Smooth muscle cell of the umbilical artery (primary cell): ENCODE data around the gene SERPINB13. TPM values are rescaled to one million over a fixed set of nuclear protein-coding genes. Genes with fewer than 3 reads are reported as not detected.

Experiments
- total RNA-seq: library from RNA; depleted of rRNA; stranded (reverse); fragments of >200 nt; gene quantifications from 2 replicates; pipeline ENCODE4 v1.2.3, GENCODE V29; 2014

Gene SERPINB13
- total RNA-seq = not detected in 2 replicates

GRCh38 chr18:63586966-63587365 is at the start of gene SERPINB13:
Gene SERPINB13 (plus strand): TSS chr18:63587343. CDS start chr18:63588668, 1,325 bp downstream.

GRCh38 chr18:63542069-63542468 is 45.1 kb upstream of the SERPINB13 start, which contains the start of gene SERPINB12:
Gene SERPINB12 (plus strand): TSS chr18:63542369. CDS start chr18:63556160, 13,791 bp downstream.

GRCh38 chr18:63644142-63644541 is 57.0 kb downstream of the SERPINB13 start, which contains the start of gene SERPINB4:
Gene SERPINB4 (minus strand): TSS chr18:63644256. CDS start chr18:63643577, 679 bp downstream.

Other genes with a start within 250 kb of the SERPINB13 start
- gene KDSR, start 220.1 kb upstream of the SERPINB13 start, total RNA-seq = 33.0 and 43.6 TPM in 2 replicates
- 40.7 and 51.4 TPM in 2 replicates for gene VPS4B, start 164.9 kb upstream of the SERPINB13 start, total RNA-seq
- not detected in 2 replicates for gene SERPINB5, start 110.4 kb upstream of the SERPINB13 start, total RNA-seq
- gene SERPINB12, start 45.0 kb upstream of the SERPINB13 start, total RNA-seq = not detected in 2 replicates
- gene SERPINB4, start 56.9 kb downstream of the SERPINB13 start, total RNA-seq = 0.09 TPM in 1 of 2 replicates, not detected in the other
- not detected in 2 replicates for gene SERPINB3, start 74.5 kb downstream of the SERPINB13 start, total RNA-seq
- not detected in 2 replicates for gene SERPINB11, start 115.6 kb downstream of the SERPINB13 start, total RNA-seq
- 31.5 and 43.6 TPM in 2 replicates for gene SERPINB7, start 188.1 kb downstream of the SERPINB13 start, total RNA-seq